A673 (cell line): ENCODE results near the gene ECE1. TPM values are rescaled to one million over a fixed set of nuclear protein-coding genes. Genes with fewer than 3 reads are reported as not detected.
"Not testable (repeated sequence)": the region's sequence is repeated elsewhere in the genome, so short reads cannot be mapped to it uniquely, and the experiment has no call there.

ENCODE experiments used
- BruUV-seq: library from RNA; stranded (reverse); fragments of 400-500 nt; replicated peaks from 2 replicates; lab custom pipeline; 2021; lab: Mats Ljungman, UMichigan
- CTCF ChIA-PET: fragments of 300-600 bp; sonication (Branson Sonifier 250); formaldehyde crosslinking; loops from one replicate; lab custom pipeline; 2022; ENCODE audit warnings: antibody characterized with exemption; lab: Charles Lee
- POLR2A ChIA-PET: fragments of 300-600 bp; sonication (Branson Sonifier 250); formaldehyde crosslinking; loops from one replicate; lab custom pipeline; 2022; ENCODE audit warnings: antibody characterized with exemption; ENCODE audit not compliant: low non-redundant PET; lab: Charles Lee
- DNase-seq: peaks from one replicate; pipeline ENCODE4 v3.0.0-alpha.2; 2015; ENCODE audit warnings: low spot score
- H3K27ac ChIP-seq: fragments of 200-600 bp; sonication (generic); 2 replicates; pipeline ENCODE4 v1.5.1; 2016; ENCODE audit warnings: mixed run types, low read depth, mild to moderate bottlenecking, mixed read lengths, antibody characterized with exemption, low read length; ENCODE audit not compliant: poor library complexity, severe bottlenecking
- H3K27me3 ChIP-seq: fragments of 200-600 bp; sonication (generic); replicated peaks from 2 replicates; pipeline ENCODE4 v1.6.1; 2017; ENCODE audit warnings: mixed run types, low read depth, mild to moderate bottlenecking, mixed read lengths, antibody characterized with exemption, low read length; ENCODE audit not compliant: insufficient read depth, poor library complexity
- H3K36me3 ChIP-seq: fragments of 200-600 bp; sonication (generic); 2 replicates; pipeline ENCODE4 v1.6.1; 2016; ENCODE audit warnings: mixed run types, mild to moderate bottlenecking, mixed read lengths, antibody characterized with exemption, low read length; ENCODE audit not compliant: insufficient read depth, poor library complexity, severe bottlenecking
- H3K4me1 ChIP-seq: fragments of 200-600 bp; sonication (generic); 2 replicates; pipeline ENCODE4 v1.6.1; 2017; ENCODE audit warnings: mixed run types, mild to moderate bottlenecking, mixed read lengths, antibody characterized with exemption, low read length; ENCODE audit not compliant: insufficient read depth, poor library complexity, severe bottlenecking
- H3K4me3 ChIP-seq: fragments of 200-600 bp; sonication (generic); 2 replicates; pipeline ENCODE4 v1.5.1; 2016; ENCODE audit warnings: low read depth, mixed run types, mild to moderate bottlenecking, mixed read lengths, low read length; ENCODE audit not compliant: poor library complexity, severe bottlenecking
- H3K9me3 ChIP-seq: fragments of 200-600 bp; sonication (generic); 2 replicates; pipeline ENCODE4 v1.6.1; 2016; ENCODE audit warnings: mixed run types, low read depth, mild to moderate bottlenecking, mixed read lengths, antibody characterized with exemption, low read length; ENCODE audit not compliant: poor library complexity, severe bottlenecking
- EZH2 ChIP-seq: fragments of 200-600 bp; sonication (generic); IDR thresholded peaks from 2 replicates; pipeline ENCODE4 v1.6.1; 2017; ENCODE audit warnings: borderline replicate concordance, low read depth, mild to moderate bottlenecking, mixed read lengths, antibody characterized with exemption, low read length; ENCODE audit not compliant: poor library complexity, severe bottlenecking
- intact Hi-C: fragments of 100-400 bp; cut with micrococcal nuclease; formaldehyde crosslinking; loops from one replicate; pipeline ENCODE4 v1.10.0; 2022; ENCODE audit not compliant: unreplicated experiment
- total RNA-seq: library from RNA; stranded (reverse); gene quantifications from 2 replicates; pipeline ENCODE4 v1.2.3, GENCODE V29; 2021
- TF ChIP-seq, protein P1 (sequence below): fragments of 300-800, 200-600 bp; sonication (generic); conservative IDR thresholded peaks from 2 replicates; pipeline ENCODE4 v1.5.1; 2017; ENCODE audit warnings: low read depth, mild to moderate bottlenecking, antibody characterized with exemption, low read length, moderate library complexity, mixed read lengths

ECE1 gene
- total RNA-seq, 1 experiment from 2014 or later, result 31.5 TPM

DNA sequence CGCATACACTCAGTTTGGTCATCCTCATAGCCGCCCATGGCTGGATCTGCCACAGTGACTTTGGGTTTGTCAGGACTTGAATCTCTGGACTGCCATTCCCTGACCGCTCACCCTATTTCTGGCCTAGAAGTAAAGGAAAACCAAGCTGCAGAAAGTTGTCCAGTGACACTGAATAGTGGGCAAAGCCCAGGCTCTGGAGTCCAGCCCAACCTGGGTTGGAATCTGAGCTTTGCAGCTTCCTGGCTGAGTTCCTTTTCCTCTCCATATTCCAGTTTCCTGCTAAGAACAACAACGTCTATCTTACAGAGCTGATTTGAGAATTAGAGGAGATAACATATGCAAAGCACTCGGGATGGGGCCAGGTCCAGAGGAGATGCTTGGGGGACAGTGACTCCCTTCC, 98.0 kb downstream of the ECE1 start:
- Histone ChIP-seq H3K27ac (no peak overlapping the region), H3K4me1 (no peaks in the 10 kb centered on the region), H3K9me3 (no peaks in the 10 kb centered on the region), H3K36me3 (no peaks in the 10 kb centered on the region), H3K27me3 (no peaks in the 10 kb centered on the region), H3K4me3 (no peak overlapping the region)
- TF ChIP-seq, protein P1, sequence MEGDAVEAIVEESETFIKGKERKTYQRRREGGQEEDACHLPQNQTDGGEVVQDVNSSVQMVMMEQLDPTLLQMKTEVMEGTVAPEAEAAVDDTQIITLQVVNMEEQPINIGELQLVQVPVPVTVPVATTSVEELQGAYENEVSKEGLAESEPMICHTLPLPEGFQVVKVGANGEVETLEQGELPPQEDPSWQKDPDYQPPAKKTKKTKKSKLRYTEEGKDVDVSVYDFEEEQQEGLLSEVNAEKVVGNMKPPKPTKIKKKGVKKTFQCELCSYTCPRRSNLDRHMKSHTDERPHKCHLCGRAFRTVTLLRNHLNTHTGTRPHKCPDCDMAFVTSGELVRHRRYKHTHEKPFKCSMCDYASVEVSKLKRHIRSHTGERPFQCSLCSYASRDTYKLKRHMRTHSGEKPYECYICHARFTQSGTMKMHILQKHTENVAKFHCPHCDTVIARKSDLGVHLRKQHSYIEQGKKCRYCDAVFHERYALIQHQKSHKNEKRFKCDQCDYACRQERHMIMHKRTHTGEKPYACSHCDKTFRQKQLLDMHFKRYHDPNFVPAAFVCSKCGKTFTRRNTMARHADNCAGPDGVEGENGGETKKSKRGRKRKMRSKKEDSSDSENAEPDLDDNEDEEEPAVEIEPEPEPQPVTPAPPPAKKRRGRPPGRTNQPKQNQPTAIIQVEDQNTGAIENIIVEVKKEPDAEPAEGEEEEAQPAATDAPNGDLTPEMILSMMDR, result no peak
- no peak for TF ChIP-seq EZH2
- intact Hi-C loops, result loop anchor here (10.0 kb wide), 1 partner anchor 417 kb away; no protein-coding TSS in a partner anchor
- no TSS peak for BruUV-seq
- ChIA-PET CTCF (interaction anchor here (1.2 kb wide), 1 partner anchor 496 kb away, joined by 3 read pairs; no protein-coding TSS in a partner anchor), POLR2A (interaction anchor here (0.6 kb wide), 1 partner anchor 64 kb away, joined by 3 read pairs; no protein-coding TSS in a partner anchor)
- no peak for DNase-seq

DNA sequence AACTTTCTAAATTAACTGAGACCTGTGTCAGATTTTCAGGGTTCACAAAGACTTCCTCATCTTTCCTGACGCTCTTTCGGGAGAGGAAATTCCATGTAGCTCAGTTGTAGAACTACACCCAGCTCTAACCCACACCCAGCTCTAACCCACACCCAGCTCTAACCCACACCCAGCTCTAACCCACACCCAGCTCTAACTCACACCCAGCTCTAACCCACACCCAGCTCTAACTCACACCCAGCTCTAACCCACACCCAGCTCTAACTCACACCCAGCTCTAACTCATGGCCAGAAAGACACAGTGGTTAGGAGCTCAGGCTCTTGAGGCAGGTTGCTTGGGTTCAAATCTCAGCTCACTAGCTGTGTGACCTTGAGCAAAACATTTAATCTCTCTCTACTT, 99.5 kb downstream of the ECE1 start:
- H3K27me3 ChIP-seq, POLR2A ChIA-PET, H3K36me3 ChIP-seq, H3K4me3 ChIP-seq, BruUV-seq, H3K4me1 ChIP-seq, H3K27ac ChIP-seq, DNase-seq, H3K9me3 ChIP-seq: not testable (repeated sequence)
- CTCF ChIA-PET, result interaction anchor here (0.7 kb wide), 1 partner anchor 345 kb away, joined by 6 read pairs; no protein-coding TSS in a partner anchor
- intact Hi-C loops, result loop anchor here (10.0 kb wide), 1 partner anchor 416 kb away; no protein-coding TSS in a partner anchor

DNA sequence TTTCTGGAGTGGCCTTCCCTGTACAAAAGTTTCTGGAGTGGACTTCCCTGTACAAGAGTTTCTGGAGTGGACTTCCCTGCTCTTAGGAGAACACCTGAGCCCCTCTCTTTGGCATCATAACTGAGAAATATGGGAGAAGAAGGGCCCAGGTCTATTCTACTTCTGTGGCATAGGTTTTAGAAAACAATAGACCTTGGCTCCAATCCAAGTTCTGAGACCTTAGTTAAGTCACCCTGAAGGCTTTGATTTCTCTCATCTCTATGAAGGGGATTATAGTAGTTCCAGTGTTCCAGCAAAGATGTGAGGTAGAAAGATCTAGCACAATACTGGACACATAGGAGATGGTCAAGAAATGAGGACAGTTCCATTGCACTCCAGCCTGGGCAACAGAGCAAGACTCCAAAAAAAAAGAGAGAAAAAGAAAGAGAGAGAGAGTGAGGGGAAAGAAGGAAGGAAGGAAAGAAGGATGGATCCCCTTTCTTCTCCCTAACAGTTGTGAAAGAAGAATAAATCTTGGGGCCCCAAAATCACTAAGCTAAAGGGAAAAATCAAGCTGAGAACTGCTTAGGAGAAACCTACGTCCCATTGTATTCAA, 100.3 kb downstream of the ECE1 start:
- intact Hi-C loops, result loop anchor here (10.0 kb wide), 1 partner anchor 415 kb away; no protein-coding TSS in a partner anchor
- Histone ChIP-seq H3K9me3 (no peaks in the 10 kb centered on the region), H3K36me3 (no peaks in the 10 kb centered on the region), H3K4me3 (no peak overlapping the region), H3K4me1 (no peaks in the 10 kb centered on the region), H3K27me3 (no peaks in the 10 kb centered on the region), H3K27ac (no peak overlapping the region)
- BruUV-seq, result no TSS peak
- POLR2A ChIA-PET, result no interaction called here
- TF ChIP-seq, protein P1, result no peak
- TF ChIP-seq EZH2, result no peak
- no peak for DNase-seq
- CTCF ChIA-PET, result interaction anchor here (0.6 kb wide), 1 partner anchor 89 kb away, joined by 3 read pairs; no protein-coding TSS in a partner anchor

DNA sequence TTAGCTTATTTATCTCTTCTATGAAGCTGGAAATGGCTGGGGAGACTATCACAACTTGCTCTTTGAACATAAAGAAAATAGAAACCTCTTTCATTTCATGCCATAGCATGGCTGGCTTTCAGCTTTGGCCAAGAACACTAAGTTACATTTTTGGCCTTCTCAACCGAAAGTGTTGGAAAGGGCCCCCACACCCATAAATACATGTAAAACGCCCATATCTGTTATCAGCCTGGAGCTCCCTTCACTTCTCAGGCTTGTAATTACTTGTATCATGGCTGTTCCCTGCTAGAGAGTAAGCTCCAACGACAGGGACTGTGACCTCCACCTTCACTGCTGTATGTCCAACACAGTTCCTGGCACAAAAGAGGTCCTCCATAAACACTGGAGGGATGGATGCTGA, 100.8 kb downstream of the ECE1 start:
- no TSS peak for BruUV-seq
- no peak for TF ChIP-seq EZH2
- TF ChIP-seq, protein P1, result no peak
- ChIA-PET POLR2A (no interaction called here), CTCF (interaction anchor here (0.6 to 0.8 kb wide), 2 partner anchors 177 to 493 kb away, joined by 3 read pairs; no protein-coding TSS in a partner anchor)
- Histone ChIP-seq H3K4me3 (no peak overlapping the region), H3K9me3 (no peaks in the 10 kb centered on the region), H3K27ac (no peak overlapping the region), H3K36me3 (no peaks in the 10 kb centered on the region), H3K4me1 (no peaks in the 10 kb centered on the region), H3K27me3 (no peaks in the 10 kb centered on the region)
- no peak for DNase-seq
- intact Hi-C loops, result no loop called here
